NCI-H345 (cell line): ENCODE measurements around the gene CSF3R.
"Not testable (repeated sequence)": the region's sequence is repeated elsewhere in the genome, so short reads cannot be mapped to it uniquely, and the experiment has no call there.

Source experiments
- DNase-seq: peaks from one replicate; lab custom pipeline; 2025; lab: John Stamatoyannopoulos, UW

The CSF3R gene

DNA sequence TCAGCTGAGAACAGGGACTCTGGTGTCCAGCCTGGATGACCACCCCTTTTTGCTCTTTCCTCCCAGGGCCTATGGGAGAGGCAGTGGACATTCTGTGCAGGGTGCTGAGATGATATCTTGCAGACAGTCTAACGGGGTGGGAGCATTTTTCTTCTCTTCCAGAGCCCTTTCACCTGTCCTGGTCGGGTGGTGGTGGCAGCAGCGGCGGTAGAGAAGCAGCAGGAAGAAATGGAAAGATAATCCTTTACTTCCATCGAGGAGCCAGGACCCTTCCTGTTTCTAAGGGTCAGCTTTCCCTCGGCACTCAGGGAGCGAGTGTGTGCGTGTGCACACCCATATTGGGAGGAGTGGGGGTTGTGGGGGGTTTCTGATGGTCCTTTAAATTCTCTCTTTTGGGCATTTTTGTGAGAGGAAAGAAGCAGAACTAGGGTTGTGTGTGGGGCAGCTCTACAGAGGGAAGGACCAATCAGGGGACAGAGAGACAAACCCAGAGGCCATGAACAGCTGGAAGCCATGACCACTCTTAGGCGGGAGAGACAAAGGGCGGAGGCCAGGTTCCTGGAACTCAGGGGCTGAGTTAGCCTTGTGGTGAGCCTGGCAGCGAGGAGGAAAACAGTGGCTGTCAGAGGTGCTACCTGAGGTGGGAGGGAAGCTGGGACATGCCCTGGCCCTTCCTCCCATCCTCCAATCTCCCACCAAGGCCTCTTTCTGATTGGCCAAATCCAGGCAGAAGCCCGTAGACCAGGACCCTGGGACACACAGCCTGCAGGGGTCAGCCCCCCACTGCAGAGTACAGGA is 31.2 kb upstream of the CSF3R start:
- no peak for DNase-seq

GRCh38 chr1:36512842-36513241 is 30.1 kb upstream of the CSF3R start:
- no peak for DNase-seq

DNA sequence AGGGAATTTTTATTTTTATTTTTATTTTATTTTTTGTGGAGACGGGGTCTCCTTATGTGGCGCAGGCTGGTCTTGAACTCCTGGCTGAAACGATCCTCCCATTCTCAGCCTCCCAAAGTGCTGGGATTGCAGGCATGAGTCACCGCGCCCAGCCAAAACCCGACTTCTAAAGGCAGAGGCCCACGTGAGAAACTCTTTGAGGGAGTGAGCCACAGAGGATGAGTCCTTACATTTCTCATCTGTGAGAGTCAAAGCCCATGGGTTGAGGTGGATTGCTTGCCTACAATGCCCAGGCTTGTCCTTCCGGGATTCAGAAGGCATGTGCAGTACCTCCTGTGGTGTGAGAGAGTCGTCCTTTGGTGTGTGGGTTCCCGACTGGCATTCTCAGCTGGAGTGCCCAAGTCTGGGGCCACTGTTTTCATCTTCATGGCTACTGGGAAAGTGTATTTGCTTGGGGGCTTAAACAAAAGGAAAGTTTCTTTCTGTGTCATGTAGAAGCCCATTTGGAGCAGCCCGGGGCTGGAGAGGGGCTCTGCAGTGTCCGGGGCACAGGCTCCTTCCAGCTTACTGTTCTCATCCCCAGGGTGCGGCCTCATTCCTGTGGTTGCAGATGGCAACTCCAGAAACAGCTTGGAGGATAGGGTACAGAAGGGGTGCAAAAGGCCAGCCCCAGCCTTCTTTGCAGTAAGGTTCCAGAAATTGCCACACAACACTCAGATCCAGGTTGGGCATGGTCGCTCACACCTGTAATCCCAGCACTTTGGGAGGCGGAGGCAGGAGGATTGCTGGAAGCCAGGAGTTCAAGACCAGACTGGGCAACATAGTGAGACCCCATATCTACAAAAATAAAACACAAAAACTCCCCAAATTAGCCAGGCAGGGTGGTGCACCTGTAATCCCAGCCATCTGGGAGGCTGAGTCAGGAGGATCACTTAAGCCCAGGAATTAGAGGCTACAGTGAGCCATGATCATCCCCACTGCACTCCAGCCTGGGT is 29.4 kb upstream of the CSF3R start:
- no peak for DNase-seq

GRCh38 chr1:36511220-36511619 is 28.5 kb upstream of the CSF3R start:
- DNase-seq = not testable (repeated sequence)

- DNase-seq = no peak
Measured at GRCh38 chr1:36510418-36510817, 27.7 kb upstream of the CSF3R start.

- no peak for DNase-seq
Measured at GRCh38 chr1:36508257-36508656, 25.5 kb upstream of the CSF3R start.

GRCh38 chr1:36506276-36506920 is 23.7 kb upstream of the CSF3R start:
- no peak for DNase-seq

DNA sequence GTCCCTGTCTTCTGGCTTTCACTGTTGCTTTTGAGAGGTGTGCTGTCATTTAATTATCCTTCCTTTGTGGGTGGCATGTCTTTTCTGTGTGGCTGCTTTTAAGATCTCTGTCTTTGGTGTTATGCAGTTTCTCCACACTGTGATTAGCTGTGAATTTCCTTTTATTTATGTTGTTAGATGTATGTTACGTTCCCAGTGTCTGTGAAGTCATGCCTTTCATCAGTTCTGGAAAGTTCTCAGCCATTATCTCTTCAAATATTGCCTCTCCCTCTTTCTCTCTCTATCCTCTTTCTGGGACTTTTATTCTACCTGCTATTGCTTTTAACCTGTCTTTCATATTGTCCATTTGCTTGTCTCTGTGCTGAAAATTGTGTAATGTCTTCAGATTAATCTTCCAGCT is 21.0 kb upstream of the CSF3R start:
- DNase-seq = no peak

- DNase-seq = no peak
Measured at GRCh38 chr1:36503159-36503558, 20.4 kb upstream of the CSF3R start.

GRCh38 chr1:36502616-36503015 is 19.9 kb upstream of the CSF3R start:
- DNase-seq = no peak

DNA sequence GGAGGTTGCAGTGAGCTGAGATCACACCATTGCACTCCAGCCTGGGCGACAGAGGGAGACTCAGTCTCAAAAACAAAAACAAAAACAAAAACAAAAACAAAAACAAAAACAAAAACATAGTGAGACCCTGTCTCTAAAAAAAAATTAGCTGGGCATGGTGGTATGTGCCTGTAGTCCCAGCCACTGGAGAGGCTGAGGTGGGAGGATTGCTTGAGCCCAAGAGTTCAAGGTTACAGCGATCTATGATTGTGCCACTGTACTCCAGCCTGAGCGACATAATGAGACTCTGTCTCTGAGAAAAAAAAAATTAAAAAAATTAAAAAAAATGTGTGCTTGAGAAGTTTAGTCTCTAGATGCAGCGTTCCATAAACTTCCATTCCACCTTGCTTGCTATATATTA is 19.2 kb upstream of the CSF3R start:
- DNase-seq = not testable (repeated sequence)

DNA sequence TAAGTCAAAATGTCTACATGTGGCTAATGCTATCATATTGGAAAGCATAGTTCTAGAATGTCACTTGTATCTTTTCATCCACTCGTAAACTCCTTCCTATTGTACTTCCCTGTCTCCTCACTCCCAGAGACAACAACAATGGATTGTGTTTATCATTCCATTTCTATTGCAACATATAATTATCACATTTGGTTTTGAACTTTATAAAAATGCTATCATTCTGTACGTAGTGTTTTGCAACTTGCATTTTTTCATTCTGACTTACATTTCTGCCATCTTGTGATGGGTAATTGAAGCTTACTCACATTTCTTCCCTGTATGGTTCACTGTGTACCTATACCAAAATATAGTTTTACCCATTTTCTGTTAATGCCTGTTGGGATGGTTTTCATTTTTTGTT is 14.5 kb upstream of the CSF3R start:
- no peak for DNase-seq

GRCh38 chr1:36494971-36495370 is 12.3 kb upstream of the CSF3R start:
- DNase-seq = no peak

GRCh38 chr1:36493524-36493923 is 10.8 kb upstream of the CSF3R start:
- DNase-seq = no peak

GRCh38 chr1:36492491-36492890 is 9.8 kb upstream of the CSF3R start:
- no peak for DNase-seq

- DNase-seq = not testable (repeated sequence)
Measured at GRCh38 chr1:36489258-36490051, 6.7 kb upstream of the CSF3R start.

- no peak for DNase-seq
Measured at GRCh38 chr1:36487906-36488305, 5.2 kb upstream of the CSF3R start.

- not testable (repeated sequence) for DNase-seq
Measured at GRCh38 chr1:36487336-36487725, 4.6 kb upstream of the CSF3R start.

DNA sequence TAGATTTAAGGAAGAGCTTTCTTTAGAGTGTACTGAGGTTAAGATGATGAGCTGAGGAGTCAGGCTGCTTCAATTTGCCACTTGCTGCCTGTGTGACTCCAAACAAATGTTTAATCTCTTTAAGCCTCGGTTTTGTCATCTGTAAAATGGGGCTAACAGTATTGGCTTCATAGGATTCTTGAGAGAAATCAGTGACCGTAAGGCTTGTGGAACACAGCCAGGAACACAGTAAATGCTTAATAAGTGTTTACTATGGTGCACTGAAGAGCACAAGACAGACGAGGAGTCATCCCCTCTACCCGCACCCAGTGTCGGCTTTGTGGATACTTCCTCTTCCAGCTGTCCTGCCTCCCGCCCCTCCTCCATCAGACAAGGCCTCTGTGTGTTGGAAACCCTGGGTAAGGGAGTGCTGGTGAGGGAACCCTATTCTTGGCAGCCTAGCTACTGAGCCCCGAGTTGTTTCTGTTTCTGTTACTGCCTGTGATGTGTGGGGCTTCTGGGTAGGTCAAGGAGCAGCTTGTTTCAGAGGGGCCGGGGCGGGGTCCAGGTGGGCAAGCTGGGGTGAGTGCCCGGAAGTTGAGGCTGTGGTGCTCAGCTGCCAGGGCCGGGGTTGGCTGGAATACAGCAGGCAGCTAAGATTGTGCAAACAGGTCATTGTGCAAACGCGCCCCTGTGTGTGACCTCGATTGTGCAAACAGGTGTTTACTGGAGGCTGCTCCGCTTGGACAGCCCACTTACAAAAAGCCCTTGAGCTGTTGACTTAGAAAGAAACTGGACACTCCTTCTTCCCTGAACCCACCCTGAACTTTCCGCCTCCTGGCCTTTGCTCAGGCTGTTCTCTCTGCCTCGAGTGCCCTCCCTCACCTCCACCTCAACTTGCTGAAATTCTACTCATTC is 4.0 kb upstream of the CSF3R start:
- DNase-seq = no peak

- DNase-seq = no peak
Measured at GRCh38 chr1:36486093-36486438, 3.4 kb upstream of the CSF3R start.

GRCh38 chr1:36484099-36484498 is 1.4 kb upstream of the CSF3R start:
- DNase-seq = no peak
